ENCODE measurements around the gene MAGT1.
"Not testable (repeated sequence)": the region's sequence is repeated elsewhere in the genome, so short reads cannot be mapped to it uniquely, and the experiment has no call there.

MAGT1 gene

DNA sequence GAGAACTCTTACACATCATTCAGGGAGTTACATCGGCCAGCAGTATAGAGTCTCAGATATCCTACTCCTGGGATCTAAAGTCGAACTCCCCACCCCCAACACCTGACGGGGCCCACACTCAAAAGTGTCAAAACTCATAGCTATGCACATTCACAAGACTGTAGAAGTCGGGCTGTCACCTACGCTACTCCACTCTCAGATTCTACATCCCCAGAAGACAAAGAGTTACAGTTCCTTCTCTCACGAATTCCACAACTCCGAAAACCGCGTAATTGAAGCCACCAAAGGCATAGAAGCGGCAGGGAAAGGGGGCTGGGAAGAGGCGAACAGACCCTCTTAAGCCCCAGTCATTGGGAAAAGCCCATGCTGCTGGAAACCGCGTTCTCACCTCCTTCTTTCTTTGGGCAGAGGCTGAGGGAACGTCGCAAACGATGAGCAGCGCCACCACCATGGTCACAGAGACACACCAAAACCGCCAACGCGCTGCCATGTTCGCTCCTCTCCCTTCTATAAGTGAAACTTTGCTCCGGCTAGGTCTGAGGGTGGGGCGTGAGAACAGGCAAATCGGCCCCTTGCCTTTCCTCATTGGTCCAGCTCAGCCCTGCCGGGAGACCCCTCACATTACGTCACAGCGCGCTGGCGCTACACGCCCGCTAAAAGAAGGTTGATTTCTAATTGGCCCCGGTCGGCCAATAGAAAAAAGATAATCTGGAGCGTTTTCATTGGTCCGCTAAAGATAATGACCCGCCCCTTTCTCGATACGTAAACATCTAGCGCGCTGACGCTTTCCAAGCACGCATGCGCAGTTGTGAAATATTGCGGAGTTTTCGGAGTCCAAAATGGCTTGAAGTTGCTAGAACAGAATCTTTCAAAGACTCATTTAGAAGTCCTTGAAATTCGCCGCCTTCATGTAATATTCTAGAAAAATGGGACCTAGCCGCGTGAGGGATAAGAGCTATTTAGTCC lies at the start of gene MAGT1:
Gene MAGT1 (minus strand): TSS at position 515 of the 966 bp plus-strand sequence. CDS start 25 bp downstream, at position 490.
- peak; percentile 93 for DNase-seq

- not testable (repeated sequence) for DNase-seq
These were observed 49.8 kb upstream of the MAGT1 start for GRCh38 chrX:77945031-77945430.

DNA sequence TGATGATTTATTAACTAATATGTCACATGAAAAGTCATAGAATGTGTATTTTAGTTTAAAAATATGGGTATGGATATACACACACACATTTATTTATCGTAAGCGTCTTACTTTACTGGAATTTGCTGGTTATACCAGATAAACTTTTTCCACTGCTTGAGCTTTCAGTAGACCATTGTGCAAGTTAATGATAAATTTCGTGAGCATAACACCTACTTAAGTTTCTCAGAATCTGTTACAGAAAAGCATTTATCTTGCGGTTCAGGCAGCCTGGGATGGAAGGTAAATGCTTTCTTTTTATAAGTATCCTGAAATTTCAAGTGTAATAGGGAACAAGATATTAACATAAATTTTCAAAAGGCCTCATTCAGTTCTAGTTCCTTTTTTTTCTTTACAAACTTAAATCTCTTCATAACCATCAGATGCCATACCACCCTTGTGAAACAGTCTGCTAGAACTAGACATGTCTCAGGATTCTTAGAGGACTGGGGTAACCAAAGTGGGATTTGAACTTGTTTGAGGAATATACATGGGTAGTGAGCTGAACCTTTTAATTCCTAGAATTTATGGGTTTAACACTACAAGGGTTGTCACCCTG lies 42.9 kb upstream of the MAGT1 start:
- no peak for DNase-seq

- no peak for DNase-seq
These were observed 42.1 kb upstream of the MAGT1 start for GRCh38 chrX:77937291-77937690.

DNA sequence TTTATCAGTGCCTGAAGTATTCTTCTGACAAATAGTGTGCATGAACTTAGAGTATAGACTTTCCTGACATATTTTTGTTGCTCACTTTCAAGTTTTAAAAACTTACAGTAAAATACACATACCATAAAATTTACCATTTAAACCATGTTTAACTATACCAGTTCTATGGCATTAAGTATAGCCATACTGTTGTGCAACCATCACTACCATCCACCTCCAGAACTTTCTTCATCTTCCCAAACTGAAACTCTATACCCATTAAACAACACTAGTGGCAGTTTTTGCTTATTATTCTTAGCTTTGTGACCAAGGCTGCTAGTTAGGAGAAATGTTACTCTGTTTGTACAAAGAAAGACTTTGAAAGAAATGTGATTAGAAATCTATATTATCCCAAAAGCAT lies 41.1 kb upstream of the MAGT1 start:
- no peak for DNase-seq

DNA sequence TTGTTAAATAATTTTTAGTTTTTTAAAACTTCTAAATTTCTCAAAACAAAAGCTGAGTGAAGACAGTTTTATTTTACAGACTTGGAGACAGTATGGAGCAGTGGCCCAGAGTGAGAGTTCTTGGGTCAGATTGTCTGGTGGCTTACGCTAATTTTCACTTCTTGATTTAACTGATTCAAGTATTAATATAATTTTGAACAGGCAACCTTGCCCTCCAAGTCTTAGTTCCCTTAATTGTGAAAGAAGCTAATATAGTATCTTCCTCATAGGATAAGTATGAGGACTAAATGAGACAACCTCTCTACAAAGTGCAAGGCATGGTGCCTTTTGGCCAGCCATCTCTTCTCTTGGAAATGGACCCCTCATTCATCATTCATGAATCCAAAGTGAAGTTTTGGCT lies 40.7 kb upstream of the MAGT1 start:
- no peak for DNase-seq

GRCh38 chrX:77930581-77930980 lies 35.3 kb upstream of the MAGT1 start:
- DNase-seq, result no peak

- DNase-seq, result no peak
These were observed 30.5 kb upstream of the MAGT1 start for GRCh38 chrX:77925764-77926163.

- DNase-seq, result no peak
These were observed 29.2 kb upstream of the MAGT1 start for GRCh38 chrX:77924320-77924859.

DNA sequence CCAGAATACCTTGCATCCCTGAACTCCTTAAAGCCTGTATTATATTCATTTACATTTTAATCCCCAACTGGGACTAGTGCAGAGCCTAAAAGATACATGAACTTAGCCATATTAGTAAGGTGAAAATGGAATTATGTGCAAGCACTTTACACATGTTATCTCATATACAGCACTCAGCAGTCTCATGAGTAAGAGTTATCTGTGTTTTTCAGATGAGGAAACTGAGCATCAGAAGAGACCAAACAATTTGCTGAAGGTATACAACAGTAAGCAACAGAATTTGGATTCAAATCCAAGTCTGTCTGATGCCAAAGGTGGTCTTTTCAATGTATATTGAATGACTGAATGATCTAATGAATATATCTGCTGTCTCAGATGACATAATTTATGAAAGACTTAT lies 27.6 kb upstream of the MAGT1 start:
- DNase-seq, result no peak

- not testable (repeated sequence) for DNase-seq
These were observed 24.1 kb upstream of the MAGT1 start for GRCh38 chrX:77919370-77919769.

DNA sequence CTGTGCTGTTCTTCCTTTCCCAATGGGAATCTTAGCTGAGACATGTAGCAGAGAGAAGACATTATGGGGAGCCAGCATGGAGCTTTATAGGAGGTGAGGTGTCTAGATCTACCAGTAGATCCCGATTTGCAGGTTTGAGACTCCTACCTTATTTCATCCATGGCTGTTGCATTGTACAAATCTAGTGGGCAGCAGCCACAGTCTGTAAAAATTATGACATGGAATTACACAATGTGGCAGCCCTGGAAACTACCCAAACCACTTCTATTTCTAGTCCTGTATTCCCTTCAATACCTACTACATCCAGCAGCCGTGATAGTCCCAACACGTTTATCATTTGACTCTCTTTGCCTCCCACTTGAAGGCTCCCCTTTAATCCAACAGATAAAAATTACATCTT lies 23.3 kb upstream of the MAGT1 start:
- no peak for DNase-seq

DNA sequence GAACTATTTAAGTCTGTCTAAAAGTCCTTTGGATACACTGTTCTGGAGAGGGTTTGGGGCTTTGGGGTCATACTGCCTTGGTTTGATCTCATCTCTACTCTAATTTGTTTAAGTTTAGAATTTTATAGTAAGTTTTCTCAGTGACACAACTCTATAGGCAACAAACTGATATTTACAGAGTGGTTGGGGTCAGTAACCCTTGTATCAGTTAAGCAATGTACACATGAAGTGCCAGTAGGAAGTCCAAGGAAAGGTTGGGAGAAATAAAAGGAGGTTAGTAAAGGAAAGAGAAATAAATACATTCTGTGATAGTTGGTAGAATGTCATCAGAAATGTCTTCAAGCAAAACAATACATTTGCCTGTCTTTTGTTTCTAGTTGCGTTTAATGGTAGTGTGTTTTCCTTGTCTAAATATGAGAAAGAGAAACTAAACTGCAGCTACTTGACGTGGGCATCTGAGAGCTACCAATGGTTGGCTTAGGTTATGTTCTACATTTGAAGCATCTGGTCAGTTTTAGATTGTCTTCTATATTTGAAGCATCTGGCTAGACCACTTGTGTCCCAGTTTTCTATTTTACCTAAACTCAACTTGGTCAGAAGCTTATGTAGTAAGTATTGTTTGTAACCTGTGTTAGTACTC lies 22.2 kb upstream of the MAGT1 start:
- no peak for DNase-seq

DNA sequence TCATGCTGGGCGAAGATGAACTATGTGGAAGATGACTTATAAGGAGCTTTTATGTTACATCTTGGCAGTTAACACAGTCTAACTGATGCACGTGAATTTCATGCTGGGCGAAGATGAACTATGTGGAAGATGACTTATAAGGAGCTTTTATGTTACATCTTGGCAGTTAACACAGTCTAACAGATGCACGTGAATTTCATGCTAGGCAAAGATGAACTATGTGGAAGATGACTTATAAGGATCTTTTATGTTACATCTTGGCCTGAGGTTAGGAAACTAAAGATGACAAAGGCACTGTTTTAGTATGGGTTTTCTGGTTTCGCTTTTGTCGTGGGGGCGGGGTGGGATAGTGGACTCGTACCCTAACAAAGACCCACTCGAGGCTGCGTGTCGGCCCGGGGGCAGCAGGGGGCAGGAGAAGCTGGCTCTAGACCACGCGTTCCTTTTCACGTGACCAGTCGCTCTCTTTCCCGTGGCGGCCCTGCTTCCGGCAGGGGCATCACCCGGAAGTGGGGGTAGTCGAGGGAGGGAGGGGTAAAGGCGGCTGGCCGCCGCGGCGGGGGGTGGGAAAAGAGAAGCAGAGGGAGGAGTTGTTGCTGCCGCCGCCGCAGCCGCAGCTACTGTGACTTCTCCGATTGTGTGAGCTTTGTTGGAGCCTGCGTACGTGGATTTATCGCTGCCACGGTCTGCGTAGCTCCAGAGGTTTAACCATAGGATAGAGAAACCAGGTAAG lies 15.0 kb upstream of the MAGT1 start, which contains the start of gene ATP7A:
Gene ATP7A (plus strand): TSS at position 586 of the 733 bp plus-strand sequence. CDS start 60,949 bp downstream, outside the sequence.
- peak; percentile 94 for DNase-seq

DNA sequence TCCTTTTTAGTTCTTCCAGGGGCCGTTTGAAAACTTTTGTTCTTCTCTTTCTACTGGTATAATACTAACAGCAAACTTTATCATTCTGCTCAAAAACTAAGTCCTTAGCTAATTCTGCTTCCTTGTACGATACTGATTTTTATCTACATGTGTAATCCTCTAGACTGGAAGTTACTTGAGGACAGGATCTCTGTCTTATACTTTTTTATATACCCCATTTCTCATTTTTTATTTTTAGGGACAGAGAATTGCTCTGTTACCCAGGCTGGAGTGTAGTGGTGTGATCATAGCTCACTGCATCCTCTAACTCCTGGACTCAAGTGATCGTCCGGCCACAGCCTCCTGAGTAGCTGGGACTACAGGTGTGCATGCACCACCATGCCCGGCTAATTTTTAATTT lies 6.3 kb upstream of the MAGT1 start:
- no peak for DNase-seq

- DNase-seq, result no peak
These were observed 5.5 kb upstream of the MAGT1 start for GRCh38 chrX:77900688-77901087.

- peak; percentile 67 for DNase-seq
These were observed 4.0 kb upstream of the MAGT1 start, which contains the start of gene COX7B for GRCh38 chrX:77899081-77899828. Gene COX7B (plus strand): TSS chrX:77899468. CDS start chrX:77899554, 86 bp downstream.

GRCh38 chrX:77893713-77894112 lies 1.5 kb downstream of the MAGT1 start:
- DNase-seq, result no peak

DNA sequence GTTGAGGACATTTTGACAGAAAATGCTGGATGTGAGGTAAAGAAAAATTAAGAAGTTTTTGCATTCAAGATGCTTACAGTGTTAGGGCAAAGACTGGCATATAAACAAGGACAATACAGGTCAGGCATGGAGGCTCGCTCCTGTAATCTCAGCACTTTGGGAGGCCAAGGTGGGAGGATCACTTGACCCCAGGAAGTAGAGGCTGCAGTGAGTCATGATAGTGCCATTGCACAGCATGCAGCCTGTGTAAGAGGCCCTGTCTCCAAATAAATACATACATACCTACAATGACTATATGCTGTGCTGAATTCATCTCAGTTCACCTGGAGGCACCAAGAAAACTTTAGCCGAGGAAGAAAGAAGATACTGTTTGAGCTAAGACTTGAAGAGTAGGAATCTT lies 2.3 kb downstream of the MAGT1 start:
- DNase-seq, result no peak

DNA sequence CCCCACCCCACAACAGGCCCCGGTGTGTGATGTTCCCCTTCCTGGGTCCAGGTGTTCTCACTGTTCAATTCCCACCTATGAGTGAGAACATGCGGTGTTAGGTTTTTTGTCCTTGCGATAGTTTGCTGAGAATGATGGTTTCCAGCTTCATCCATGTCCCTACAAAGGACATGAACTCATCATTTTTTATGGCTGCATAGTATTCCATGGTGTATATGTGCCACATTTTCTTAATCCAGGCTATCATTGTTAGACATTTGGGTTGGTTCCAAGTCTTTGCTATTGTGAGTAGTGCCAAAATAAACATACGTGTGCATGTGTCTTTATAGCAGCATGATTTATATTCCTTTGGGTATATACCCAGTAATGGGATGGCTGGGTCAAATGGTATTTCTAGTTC lies 13.8 kb downstream of the MAGT1 start:
- DNase-seq, result not testable (repeated sequence)

GRCh38 chrX:77875372-77875771 lies 19.9 kb downstream of the MAGT1 start:
- DNase-seq, result no peak

DNA sequence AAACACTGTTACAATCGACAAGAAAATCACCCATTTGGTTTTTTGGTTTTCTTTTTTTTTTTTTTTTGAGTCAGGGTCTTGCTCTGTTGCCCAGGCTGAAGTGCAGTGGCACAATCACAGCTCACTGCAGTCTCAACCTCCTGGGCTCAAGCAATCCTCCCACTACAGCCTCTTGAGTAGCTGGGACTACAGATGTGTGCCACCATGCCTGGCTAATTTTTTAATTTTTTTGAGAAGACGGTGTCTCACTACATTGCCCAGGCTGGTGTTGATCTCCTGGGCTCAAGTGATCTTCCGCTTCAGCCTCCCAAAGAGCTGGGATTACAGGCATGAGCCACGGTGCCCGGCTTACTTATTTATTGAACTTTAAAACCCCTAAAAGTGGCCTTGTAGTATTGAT lies 63.7 kb downstream of the MAGT1 start:
- DNase-seq, result not testable (repeated sequence)
